Epithelial cell of proximal tubule (primary cell): ENCODE results near the gene AUTS2. TPM values are rescaled to one million over a fixed set of nuclear protein-coding genes. Genes with fewer than 3 reads are reported as not detected.

Experiments used
- DNase-seq: peaks from one replicate; pipeline ENCODE4 v3.0.0-alpha.2; 2011; ENCODE audit warnings: low read depth
- H3K4me3 ChIP-seq: 2 replicates; pipeline ENCODE4 v1.5.1; 2011; ENCODE audit warnings: low read depth, mild to moderate bottlenecking, low read length
- total RNA-seq: library from RNA; depleted of rRNA; stranded (reverse); fragments of >200 nt; gene quantifications from 2 replicates; pipeline ENCODE4 v1.2.3, GENCODE V29; 2015
- TF ChIP-seq, protein P1 (sequence below): conservative IDR thresholded peaks from 2 replicates; pipeline ENCODE4 v1.5.1; 2012; ENCODE audit warnings: low read depth, mild to moderate bottlenecking, low read length

AUTS2 gene
- total RNA-seq, 1 donor from 2014 or later = 10.0 TPM

DNA sequence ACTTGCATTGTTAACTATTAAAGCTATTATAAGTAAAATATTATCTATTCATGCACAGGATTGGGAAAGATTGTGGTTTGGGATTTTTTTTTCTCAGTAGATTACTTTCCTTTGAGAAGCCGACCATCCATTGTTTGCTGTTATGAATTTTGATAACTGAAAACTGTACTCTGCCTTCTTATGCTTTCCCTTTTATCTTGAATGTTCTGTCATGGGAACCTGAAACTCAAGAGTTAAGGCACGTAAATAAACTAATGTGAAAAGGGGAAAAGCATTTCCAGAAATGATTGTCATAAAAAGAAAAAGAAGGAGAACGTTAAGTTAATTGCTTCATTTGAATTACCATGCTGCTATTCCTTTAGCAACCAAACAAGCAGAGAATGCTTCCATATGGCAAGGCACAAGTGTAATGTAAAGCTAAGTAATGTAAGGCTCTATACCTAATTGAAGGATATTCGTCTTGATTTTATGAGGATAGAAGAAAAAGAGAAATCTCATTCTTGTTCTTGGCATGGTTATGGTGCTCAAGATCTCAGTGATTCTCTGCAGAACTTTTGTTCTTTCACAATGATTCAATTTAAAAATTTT lies 370.8 kb downstream of the AUTS2 start:
- TF ChIP-seq, protein P1, sequence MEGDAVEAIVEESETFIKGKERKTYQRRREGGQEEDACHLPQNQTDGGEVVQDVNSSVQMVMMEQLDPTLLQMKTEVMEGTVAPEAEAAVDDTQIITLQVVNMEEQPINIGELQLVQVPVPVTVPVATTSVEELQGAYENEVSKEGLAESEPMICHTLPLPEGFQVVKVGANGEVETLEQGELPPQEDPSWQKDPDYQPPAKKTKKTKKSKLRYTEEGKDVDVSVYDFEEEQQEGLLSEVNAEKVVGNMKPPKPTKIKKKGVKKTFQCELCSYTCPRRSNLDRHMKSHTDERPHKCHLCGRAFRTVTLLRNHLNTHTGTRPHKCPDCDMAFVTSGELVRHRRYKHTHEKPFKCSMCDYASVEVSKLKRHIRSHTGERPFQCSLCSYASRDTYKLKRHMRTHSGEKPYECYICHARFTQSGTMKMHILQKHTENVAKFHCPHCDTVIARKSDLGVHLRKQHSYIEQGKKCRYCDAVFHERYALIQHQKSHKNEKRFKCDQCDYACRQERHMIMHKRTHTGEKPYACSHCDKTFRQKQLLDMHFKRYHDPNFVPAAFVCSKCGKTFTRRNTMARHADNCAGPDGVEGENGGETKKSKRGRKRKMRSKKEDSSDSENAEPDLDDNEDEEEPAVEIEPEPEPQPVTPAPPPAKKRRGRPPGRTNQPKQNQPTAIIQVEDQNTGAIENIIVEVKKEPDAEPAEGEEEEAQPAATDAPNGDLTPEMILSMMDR = no peak
- no peak overlapping the region for H3K4me3 ChIP-seq
- no peak for DNase-seq

DNA sequence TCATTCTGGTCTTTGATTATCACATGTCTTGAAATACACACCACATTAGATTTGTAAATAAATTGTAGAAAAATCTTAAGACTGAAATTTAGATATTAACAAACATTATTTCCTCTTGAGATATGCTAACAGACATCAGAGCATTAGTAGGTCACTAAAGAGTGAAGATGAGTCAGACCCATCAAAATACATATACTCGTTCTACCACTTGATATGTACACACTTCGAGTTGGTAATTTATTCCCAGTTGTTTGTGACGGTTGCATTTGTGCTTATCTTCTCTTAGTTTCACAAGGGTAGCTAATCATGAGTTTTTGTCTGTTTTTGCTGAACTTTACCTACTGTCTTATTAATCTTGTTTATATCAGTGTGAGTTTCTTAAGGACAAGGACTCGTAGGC lies 383.4 kb downstream of the AUTS2 start:
- DNase-seq = no peak
- no peak overlapping the region for H3K4me3 ChIP-seq
- TF ChIP-seq, protein P1 = no peak

DNA sequence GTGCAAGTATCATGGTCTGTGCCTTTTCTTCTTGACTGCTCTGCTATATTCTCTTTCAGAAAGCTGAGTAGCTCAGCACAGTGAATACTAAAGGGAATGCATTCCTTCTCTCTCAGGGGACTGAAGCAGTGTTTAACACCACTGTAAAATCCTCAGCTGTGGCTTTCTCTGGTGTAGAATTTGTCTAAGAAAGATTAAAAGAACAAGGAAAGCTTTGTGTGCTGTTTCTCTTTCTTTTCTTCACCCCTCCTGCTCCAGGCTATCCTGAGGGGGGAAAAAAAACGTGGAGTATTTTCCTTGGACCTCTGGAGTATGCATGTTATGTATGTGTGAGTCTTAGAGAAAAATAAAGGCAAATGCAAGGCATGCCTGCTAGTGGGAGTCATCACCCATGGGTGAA lies 383.9 kb downstream of the AUTS2 start:
- H3K4me3 ChIP-seq = no peak overlapping the region
- TF ChIP-seq, protein P1 = no peak
- DNase-seq = no peak

DNA sequence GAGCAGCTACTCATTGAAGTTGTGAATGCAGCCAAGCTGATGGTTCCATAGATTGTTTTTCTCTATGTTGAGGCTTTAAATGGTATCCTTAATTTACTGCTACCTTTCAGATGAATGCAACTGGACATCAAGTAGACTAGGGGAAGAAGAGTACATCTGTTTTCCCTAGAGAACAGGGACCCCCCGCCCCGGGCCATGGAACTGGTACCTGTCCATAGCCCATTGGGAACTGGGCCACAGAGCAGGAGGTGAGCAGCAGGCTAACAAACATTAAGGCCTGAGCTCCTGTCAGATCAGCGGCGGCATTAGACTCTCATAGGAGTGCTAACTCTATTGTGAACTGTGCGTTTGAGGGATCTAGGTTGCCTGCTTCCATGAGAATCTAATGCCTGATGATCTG lies 391.3 kb downstream of the AUTS2 start:
- TF ChIP-seq, protein P1 = no peak
- H3K4me3 ChIP-seq = no peak overlapping the region
- DNase-seq = no peak

DNA sequence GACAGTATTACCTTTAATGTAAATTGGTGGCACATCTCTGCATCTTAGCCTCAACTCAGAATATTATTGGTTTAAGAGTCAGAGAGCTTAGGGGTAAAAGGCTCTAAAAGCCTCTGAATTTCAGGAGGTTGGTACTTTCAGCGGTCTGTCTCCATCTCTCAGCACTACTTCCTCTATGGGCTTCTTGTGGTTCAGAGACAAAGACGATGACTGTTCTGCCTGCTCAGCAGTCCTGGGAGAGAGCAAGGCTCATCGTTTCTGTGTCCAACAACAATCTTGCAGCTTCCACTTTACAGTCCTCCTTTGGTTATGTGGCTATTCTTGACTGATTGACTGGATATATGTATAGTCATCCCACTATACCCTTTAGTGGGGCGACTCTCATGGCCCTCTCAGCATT lies 394.7 kb downstream of the AUTS2 start:
- no peak overlapping the region for H3K4me3 ChIP-seq
- no peak for DNase-seq
- TF ChIP-seq, protein P1 = no peak

DNA sequence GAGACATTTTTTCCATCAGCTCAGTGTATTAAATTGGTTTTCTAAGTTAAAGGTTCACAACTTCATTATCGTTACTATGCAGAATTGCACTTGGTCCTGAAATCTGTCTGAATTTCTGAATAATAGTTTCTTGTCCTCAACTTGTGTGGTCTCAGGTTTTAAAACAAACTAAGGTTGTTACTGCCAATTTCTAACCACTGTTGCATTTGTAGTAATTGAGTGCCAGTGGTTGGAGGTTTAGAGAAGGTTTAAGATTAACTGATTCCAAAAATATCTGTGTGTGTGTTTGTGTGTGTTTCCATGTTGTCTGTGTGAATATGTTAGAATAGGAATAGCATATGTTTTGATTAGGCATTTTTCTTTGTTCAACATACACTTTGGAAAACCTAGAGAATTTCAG lies 395.9 kb downstream of the AUTS2 start:
- TF ChIP-seq, protein P1 = no peak
- H3K4me3 ChIP-seq = no peak overlapping the region
- DNase-seq = no peak

DNA sequence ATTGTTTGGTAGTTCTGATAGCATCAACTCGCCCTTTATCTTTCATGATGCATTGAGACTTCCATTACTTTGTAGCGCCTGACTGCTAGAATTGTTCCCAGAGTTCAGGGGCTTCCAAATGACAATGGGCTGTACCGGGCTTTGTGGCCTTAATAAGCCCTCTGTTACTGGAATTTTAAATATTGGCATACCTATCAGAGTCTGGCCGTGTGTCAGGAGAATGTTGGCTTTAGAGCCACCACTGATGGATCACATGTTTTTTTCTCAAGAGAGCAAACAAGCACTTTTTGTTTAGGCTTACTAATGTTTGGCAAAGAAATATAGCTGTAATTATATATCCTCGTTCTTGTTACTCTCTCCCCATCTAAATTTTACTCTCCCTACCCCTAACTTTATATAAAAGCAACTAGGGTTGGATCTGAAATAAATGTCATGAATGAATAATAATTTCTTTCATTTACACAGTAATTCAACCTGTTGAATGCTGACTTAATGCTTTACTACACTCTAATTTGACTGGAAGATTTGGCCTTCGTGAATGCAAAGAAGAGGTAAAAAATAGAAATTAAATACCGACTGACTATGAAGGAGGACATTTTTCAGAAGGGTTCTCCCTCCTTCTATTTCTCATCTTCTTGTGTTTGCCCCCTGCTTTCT lies 396.7 kb downstream of the AUTS2 start:
- no peak overlapping the region for H3K4me3 ChIP-seq
- no peak for DNase-seq
- TF ChIP-seq, protein P1 = no peak
